ENCODE measurements around the gene PCAT7.

Gene PCAT7

GRCh38 chr9:94581728-94582127 is 26.8 kb downstream of the PCAT7 start (continued):
- no peak for TF ChIP-seq ZNF311 (tag by site-specific recombination; IDR thresholded peaks at IDR 0.05; ENCODE audit: borderline replicate concordance)
- TF ChIP-seq ZSCAN30 (tag by site-specific recombination; IDR thresholded peaks at IDR 0.05) = no peak
- TF ChIP-seq YY2 (tag by site-specific recombination; IDR thresholded peaks at IDR 0.05) = no peak
- no peak for TF ChIP-seq ELK4 (IDR thresholded peaks at IDR 0.05; ENCODE audit: borderline replicate concordance, low read depth, low read length)
- no peak for TF ChIP-seq ZNF23 (tag by site-specific recombination; IDR thresholded peaks at IDR 0.05; ENCODE audit: borderline replicate concordance)

GRCh38 chr9:94584555-94584954 is 29.7 kb downstream of the PCAT7 start:
- TF ChIP-seq ZNF426 (tag by site-specific recombination; IDR thresholded peaks at IDR 0.05) (no peak), ZNF558 (tag by site-specific recombination; IDR thresholded peaks at IDR 0.05) (no peak), ZNF626 (tag by site-specific recombination; IDR thresholded peaks at IDR 0.05) (no peak), PRDM1 (tag by site-specific recombination; IDR thresholded peaks at IDR 0.05) (no peak), ZSCAN4 (tag by site-specific recombination; IDR thresholded peaks at IDR 0.05) (no peak), ZNF660 (tag by site-specific recombination; IDR thresholded peaks at IDR 0.05) (no peak), ZNF677 (tag by site-specific recombination; IDR thresholded peaks at IDR 0.05) (no peak), ZBTB10 (tag by site-specific recombination; IDR thresholded peaks at IDR 0.05) (no peak), ATF2 (tag by site-specific recombination; IDR thresholded peaks at IDR 0.05; ENCODE audit: low read depth) (no peak), ZNF488 (tag by site-specific recombination; IDR thresholded peaks at IDR 0.05) (no peak), ZNF398 (tag by site-specific recombination; IDR thresholded peaks at IDR 0.05) (no peak)
- ChIA-PET POLR2A (no interaction called here), CTCF (no interaction called here)
- H3K36me3 ChIP-seq (ENCODE audit: control insufficient read depth in 2 of 2, insufficient read depth in 1 of 2, low read length in 2 of 2) = no peaks in the 10 kb centered on the region
- no peaks in the 10 kb centered on the region for H3K9me3 ChIP-seq (ENCODE audit: control insufficient read depth, insufficient read depth, low read depth, low read length)
- no peaks in the 10 kb centered on the region for H3K4me1 ChIP-seq (ENCODE audit: control insufficient read depth, insufficient read depth, low read length)
- no peak overlapping the region for H3K4me3 ChIP-seq (ENCODE audit: low read depth, low read length)
- no peak overlapping the region for H3K27ac ChIP-seq (ENCODE audit: extremely low read depth, low read depth, low read length)

Measured in HEK293 (cell line).